ENCODE data around the gene DAAM1. TPM values are rescaled to one million over a fixed set of nuclear protein-coding genes. Genes with fewer than 3 reads are reported as not detected.

DAAM1 gene
- total RNA-seq, 2 experiments from 2014 or later, result 8.3 to 10.5 TPM

DNA sequence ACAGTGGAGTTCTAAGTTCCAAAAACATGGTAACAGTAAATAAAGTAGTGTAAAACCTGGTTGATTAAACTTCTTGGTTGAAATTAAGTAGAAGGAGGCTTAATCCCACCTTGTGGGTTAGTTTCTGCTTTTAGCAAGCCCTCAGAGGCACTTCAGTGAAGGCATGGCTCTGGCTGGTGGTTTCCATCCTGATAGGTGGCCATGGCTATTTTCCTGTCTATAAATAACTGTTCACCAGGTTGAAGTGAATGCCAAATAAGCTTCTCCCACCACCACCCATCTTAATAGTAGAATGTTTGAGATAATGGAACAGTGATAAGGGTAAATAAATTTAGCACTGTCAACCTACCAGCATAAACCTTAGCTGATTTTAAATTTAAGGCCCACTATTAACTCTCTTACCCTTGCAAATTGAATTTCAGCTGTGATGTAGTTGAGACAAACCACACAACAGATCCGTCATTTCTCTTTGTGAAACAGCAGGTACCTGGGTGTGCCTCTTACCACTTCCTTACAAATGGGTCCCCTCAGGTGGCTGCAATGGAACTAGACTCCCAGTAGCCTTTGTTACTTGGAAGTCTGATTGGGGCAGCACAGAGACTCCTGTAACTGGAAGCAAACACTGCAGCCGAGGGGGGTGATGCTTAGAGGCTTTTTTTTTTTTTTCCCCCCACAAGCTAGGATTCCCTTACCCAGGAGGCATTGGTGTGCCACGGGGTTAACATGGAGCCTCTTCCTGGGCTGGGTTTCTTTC lies 41.4 kb downstream of the DAAM1 start:
- DNase-seq, result no peak
- POLR2A ChIA-PET, result no interaction called here
- Mint-ChIP-seq H3K4me1 (ENCODE audit: low read depth) (peaks cover 22% of the 10 kb centered on the region), H3K36me3 (peaks cover under 1% of the 10 kb centered on the region), H3K4me3 (no peak overlapping the region), H3K27me3 (no peaks in the 10 kb centered on the region), H3K27ac (no peak overlapping the region), H3K9me3 (no peaks in the 10 kb centered on the region)
- CTCF ChIA-PET, result no interaction called here
- intact Hi-C loops (cut with micrococcal nuclease), result no loop called here

GRCh38 chr14:59236195-59236594 lies 47.7 kb downstream of the DAAM1 start:
- H3K27ac Mint-ChIP-seq, result no peak overlapping the region
- H3K4me1 Mint-ChIP-seq (ENCODE audit: low read depth), result peaks cover 6% of the 10 kb centered on the region
- no peaks in the 10 kb centered on the region for H3K9me3 Mint-ChIP-seq
- POLR2A ChIA-PET, result no interaction called here
- H3K27me3 Mint-ChIP-seq, result no peaks in the 10 kb centered on the region
- intact Hi-C loops (cut with micrococcal nuclease), result no loop called here
- CTCF ChIA-PET, result no interaction called here
- H3K36me3 Mint-ChIP-seq, result peaks cover 2% of the 10 kb centered on the region
- no peak overlapping the region for H3K4me3 Mint-ChIP-seq
- no peak for DNase-seq

DNA sequence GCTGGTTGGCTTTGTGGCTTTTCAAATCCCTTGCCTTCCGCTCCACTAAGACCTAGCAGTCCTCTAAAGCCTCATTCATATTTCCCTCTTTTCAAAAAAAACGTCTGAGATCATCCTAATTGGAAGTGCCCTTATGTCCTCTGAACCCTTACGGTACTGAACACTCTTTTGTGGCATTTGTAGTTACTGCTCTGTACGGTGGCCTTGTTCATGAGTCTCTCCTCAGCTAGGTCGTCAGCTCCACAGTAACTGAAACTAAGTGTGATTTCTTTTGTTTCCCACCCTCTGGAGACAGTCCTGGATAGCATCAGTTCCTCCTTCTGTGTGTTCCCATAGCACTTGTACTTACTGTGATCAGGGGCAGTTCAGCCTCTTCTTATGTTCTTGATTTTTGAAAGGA lies 49.7 kb downstream of the DAAM1 start:
- CTCF ChIA-PET, result no interaction called here
- intact Hi-C loops (cut with micrococcal nuclease), result no loop called here
- peaks cover 6% of the 10 kb centered on the region for H3K4me1 Mint-ChIP-seq (ENCODE audit: low read depth)
- POLR2A ChIA-PET, result no interaction called here
- H3K27me3 Mint-ChIP-seq, result no peaks in the 10 kb centered on the region
- H3K27ac Mint-ChIP-seq, result no peak overlapping the region
- H3K4me3 Mint-ChIP-seq, result no peak overlapping the region
- no peaks in the 10 kb centered on the region for H3K9me3 Mint-ChIP-seq
- DNase-seq, result no peak
- H3K36me3 Mint-ChIP-seq, result peaks cover 2% of the 10 kb centered on the region

GRCh38 chr14:59239022-59239421 lies 50.6 kb downstream of the DAAM1 start:
- Mint-ChIP-seq H3K27ac (no peak overlapping the region), H3K4me3 (no peak overlapping the region), H3K27me3 (no peaks in the 10 kb centered on the region), H3K9me3 (no peaks in the 10 kb centered on the region), H3K4me1 (ENCODE audit: low read depth) (peaks cover 3% of the 10 kb centered on the region), H3K36me3 (peaks cover 2% of the 10 kb centered on the region)
- intact Hi-C loops (cut with micrococcal nuclease), result no loop called here
- ChIA-PET CTCF (no interaction called here), POLR2A (interaction anchor here (0.6 kb wide), 1 partner anchor 493 kb away, joined by 3 read pairs; no protein-coding TSS in a partner anchor)
- no peak for DNase-seq

DNA sequence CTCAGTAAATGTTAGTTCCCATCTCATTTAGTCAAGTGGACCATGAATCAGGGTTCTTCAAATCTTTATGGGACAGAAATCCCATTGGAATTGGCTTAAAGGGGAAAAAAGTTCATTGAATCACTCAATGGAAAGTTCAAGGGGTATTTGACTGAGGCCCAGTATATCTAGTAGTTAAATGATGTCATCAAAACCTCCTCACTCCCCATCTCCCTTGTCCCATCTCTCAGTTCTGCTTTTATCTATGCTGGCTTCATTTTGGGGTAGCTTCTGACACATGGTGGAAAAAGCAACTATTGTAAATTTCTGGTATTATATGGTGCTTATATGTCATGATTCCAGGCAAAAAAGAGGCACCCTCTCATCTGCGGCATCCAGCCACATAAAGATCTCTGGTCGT lies 51.9 kb downstream of the DAAM1 start:
- CTCF ChIA-PET, result no interaction called here
- intact Hi-C loops (cut with micrococcal nuclease), result no loop called here
- Mint-ChIP-seq H3K9me3 (no peaks in the 10 kb centered on the region), H3K27me3 (no peaks in the 10 kb centered on the region), H3K36me3 (no peaks in the 10 kb centered on the region), H3K4me3 (no peak overlapping the region), H3K4me1 (ENCODE audit: low read depth) (peaks cover 13% of the 10 kb centered on the region), H3K27ac (no peak overlapping the region)
- no peak for DNase-seq
- POLR2A ChIA-PET, result no interaction called here

DNA sequence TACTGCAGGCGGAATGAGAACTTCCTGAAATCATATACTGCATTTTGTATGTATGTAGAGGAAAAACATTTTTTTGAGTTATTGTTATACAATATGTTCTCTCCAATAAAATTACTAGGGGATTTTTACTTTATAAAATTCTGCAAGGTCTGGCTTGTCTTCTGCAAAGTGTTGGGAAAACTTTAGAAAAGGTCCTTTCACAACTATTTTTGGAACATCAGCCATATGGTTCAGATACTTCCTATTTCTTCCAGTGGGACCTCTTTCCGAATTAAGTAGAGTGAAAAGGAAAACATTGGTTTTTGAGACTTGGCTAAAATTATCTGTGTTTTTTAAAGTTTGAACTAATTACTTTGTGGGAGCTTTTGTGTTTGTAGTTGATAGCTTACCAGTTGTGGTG lies 52.7 kb downstream of the DAAM1 start:
- Mint-ChIP-seq H3K27ac (no peak overlapping the region), H3K4me3 (no peak overlapping the region), H3K4me1 (ENCODE audit: low read depth) (peaks cover 17% of the 10 kb centered on the region), H3K9me3 (no peaks in the 10 kb centered on the region), H3K36me3 (no peaks in the 10 kb centered on the region), H3K27me3 (no peaks in the 10 kb centered on the region)
- ChIA-PET POLR2A (no interaction called here), CTCF (no interaction called here)
- no peak for DNase-seq
- intact Hi-C loops (cut with micrococcal nuclease), result no loop called here

DNA sequence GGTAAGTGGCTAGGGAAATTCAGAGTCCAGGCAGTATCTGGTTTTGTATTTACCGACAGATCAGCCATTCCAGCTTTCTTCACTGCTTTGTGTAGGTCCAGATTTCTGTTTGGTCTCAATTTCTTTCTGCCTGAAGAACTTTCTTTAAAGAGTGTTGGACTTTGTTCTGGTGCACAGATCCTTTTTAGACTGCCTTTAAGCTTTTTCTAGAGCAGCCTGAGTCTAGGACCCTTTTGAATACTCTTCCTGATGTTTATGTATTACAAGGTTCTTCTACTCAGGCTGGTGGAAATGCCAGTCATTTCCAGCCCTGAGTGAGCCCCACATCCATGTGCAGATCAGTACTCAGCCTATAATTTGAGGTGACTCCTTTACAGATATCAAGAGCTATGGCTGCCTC lies 54.7 kb downstream of the DAAM1 start:
- ChIA-PET POLR2A (no interaction called here), CTCF (no interaction called here)
- Mint-ChIP-seq H3K9me3 (no peaks in the 10 kb centered on the region), H3K4me1 (ENCODE audit: low read depth) (peaks cover 19% of the 10 kb centered on the region), H3K27me3 (no peaks in the 10 kb centered on the region), H3K4me3 (no peak overlapping the region), H3K27ac (no peak overlapping the region), H3K36me3 (no peaks in the 10 kb centered on the region)
- intact Hi-C loops (cut with micrococcal nuclease), result no loop called here
- DNase-seq, result no peak

GRCh38 chr14:59244581-59244980 lies 56.1 kb downstream of the DAAM1 start:
- intact Hi-C loops (cut with micrococcal nuclease), result no loop called here
- peaks cover 1% of the 10 kb centered on the region for H3K36me3 Mint-ChIP-seq
- ChIA-PET CTCF (no interaction called here), POLR2A (no interaction called here)
- H3K27ac Mint-ChIP-seq, result no peak overlapping the region
- peaks cover 19% of the 10 kb centered on the region for H3K4me1 Mint-ChIP-seq (ENCODE audit: low read depth)
- H3K27me3 Mint-ChIP-seq, result no peaks in the 10 kb centered on the region
- no peak for DNase-seq
- H3K4me3 Mint-ChIP-seq, result no peak overlapping the region
- no peaks in the 10 kb centered on the region for H3K9me3 Mint-ChIP-seq

GRCh38 chr14:59245809-59246295 lies 57.4 kb downstream of the DAAM1 start:
- peaks cover 1% of the 10 kb centered on the region for H3K36me3 Mint-ChIP-seq
- intact Hi-C loops (cut with micrococcal nuclease), result no loop called here
- no peak overlapping the region for H3K27ac Mint-ChIP-seq
- H3K27me3 Mint-ChIP-seq, result no peaks in the 10 kb centered on the region
- no peak for DNase-seq
- ChIA-PET CTCF (no interaction called here), POLR2A (no interaction called here)
- H3K9me3 Mint-ChIP-seq, result no peaks in the 10 kb centered on the region
- H3K4me3 Mint-ChIP-seq, result no peak overlapping the region
- H3K4me1 Mint-ChIP-seq (ENCODE audit: low read depth), result peaks cover 16% of the 10 kb centered on the region

DNA sequence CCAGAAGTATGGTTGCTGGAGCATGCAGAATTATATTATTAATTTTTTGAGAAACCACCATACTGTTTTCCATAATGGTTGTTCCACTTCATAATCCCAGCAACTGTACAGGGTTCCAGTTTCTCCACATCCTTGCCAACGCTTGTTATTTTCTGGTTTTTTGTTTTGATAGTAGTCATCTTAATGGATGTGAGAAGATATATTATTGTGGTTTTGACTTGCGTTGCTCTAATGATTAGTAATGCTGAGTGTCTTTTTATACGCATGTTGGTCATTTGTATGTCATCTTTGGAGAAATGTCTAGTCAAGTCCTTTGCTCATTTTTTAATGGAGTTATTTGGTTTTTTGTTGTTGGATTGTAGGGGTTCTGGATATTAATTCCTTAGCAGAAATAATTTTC lies 58.1 kb downstream of the DAAM1 start:
- H3K27ac Mint-ChIP-seq, result no peak overlapping the region
- intact Hi-C loops (cut with micrococcal nuclease), result no loop called here
- DNase-seq, result no peak

DNA sequence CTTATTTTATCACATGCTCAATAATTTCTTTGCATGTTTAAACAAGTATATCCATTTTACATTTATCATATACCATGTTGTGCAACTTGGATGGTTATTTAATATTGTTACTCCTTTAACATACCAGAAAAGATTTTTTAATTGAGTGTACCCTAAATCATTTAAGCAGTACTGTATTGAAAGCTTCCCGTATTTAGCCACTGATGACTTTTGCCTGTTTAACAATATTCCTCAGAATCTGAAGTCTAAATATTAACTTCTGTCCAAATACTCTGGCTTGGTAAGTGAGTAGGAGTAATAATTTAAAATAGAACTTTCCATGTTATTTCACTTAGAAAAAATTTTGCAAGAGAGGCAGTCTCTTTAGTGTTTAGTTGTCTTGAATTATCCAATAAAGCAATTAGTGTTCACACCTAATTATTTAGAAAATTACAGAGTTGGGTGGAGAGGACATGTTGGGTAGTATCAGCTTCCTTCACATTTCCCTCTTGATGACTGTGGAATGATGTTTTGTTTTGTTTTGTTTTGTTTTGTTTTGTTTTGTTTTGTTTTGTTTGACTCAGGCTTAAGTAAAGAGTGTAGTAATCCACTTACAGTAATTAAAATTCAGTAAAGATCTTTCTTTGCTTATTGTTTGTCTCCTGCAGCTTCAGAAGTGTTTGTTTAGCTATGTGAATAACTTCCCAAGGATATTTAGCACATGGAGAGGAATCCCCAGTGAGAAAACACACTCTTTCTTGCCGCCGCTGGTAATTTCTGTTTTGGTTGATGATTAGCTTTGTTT lies 59.5 kb downstream of the DAAM1 start:
- Mint-ChIP-seq H3K4me1 (ENCODE audit: low read depth) (peaks cover 16% of the 10 kb centered on the region), H3K36me3 (peaks cover 1% of the 10 kb centered on the region), H3K4me3 (no peak overlapping the region), H3K27me3 (no peaks in the 10 kb centered on the region), H3K9me3 (no peaks in the 10 kb centered on the region), H3K27ac (no peak overlapping the region)
- ChIA-PET POLR2A (interaction anchor here (1.0 kb wide), 1 partner anchor 9 kb away, joined by 3 read pairs; no protein-coding TSS in a partner anchor), CTCF (no interaction called here)
- intact Hi-C loops (cut with micrococcal nuclease), result no loop called here
- DNase-seq, result no peak

More for the DNA sequence above, 58.1 kb downstream of the DAAM1 start:
- POLR2A ChIA-PET, result no interaction called here
- CTCF ChIA-PET, result no interaction called here
- H3K4me1 Mint-ChIP-seq (ENCODE audit: low read depth), result peaks cover 16% of the 10 kb centered on the region
- peaks cover 1% of the 10 kb centered on the region for H3K36me3 Mint-ChIP-seq
- H3K9me3 Mint-ChIP-seq, result no peaks in the 10 kb centered on the region
- H3K4me3 Mint-ChIP-seq, result no peak overlapping the region
- no peaks in the 10 kb centered on the region for H3K27me3 Mint-ChIP-seq

DNA sequence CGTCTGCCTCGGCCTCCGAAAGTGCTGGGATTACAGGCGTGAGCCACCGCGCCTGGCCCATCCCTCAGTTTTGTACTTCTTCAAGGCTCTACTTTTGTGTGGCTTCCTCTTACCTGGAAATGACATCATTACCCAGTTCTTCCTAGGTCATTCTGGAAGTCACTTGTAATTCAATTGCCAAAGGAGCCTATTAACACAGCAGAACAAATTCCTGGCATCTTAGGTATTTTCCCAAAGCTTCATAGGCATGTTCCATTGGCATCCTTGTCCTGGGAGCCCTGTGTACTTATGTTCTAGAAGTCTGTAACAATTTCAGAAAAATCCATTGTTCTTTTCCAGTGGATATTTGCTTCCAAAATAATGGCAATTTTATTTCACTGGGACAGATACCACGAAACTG lies 60.6 kb downstream of the DAAM1 start:
- intact Hi-C loops (cut with micrococcal nuclease), result no loop called here
- no peak overlapping the region for H3K4me3 Mint-ChIP-seq

More for the DNA sequence above, 60.6 kb downstream of the DAAM1 start:
- H3K36me3 Mint-ChIP-seq, result peaks cover 1% of the 10 kb centered on the region
- peaks cover 16% of the 10 kb centered on the region for H3K4me1 Mint-ChIP-seq (ENCODE audit: low read depth)
- ChIA-PET POLR2A (no interaction called here), CTCF (no interaction called here)
- DNase-seq, result no peak
- H3K9me3 Mint-ChIP-seq, result no peaks in the 10 kb centered on the region
- H3K27me3 Mint-ChIP-seq, result no peaks in the 10 kb centered on the region
- no peak overlapping the region for H3K27ac Mint-ChIP-seq
